HG02870 (cell line): Measurements from ENCODE around the gene PTCH2.
"Not testable (repeated sequence)": the region's sequence is repeated elsewhere in the genome, so short reads cannot be mapped to it uniquely, and the experiment has no call there.

Experiments
- ATAC-seq: cut with Tn5 transposase; IDR thresholded peaks from one replicate; pipeline ENCODE4 v1.9.1; 2021; ENCODE audit warnings: mild to moderate bottlenecking, moderate library complexity; ENCODE audit not compliant: unreplicated experiment

The PTCH2 gene

GRCh38 chr1:44803062-44803311 lies 40.1 kb downstream of the PTCH2 start:
- ATAC-seq = no peak

- no peak for ATAC-seq
These were observed 40.6 kb downstream of the PTCH2 start for GRCh38 chr1:44802306-44803061.

- ATAC-seq = no peak
These were observed 41.4 kb downstream of the PTCH2 start for GRCh38 chr1:44801491-44802305.

- peak; percentile 84 for ATAC-seq
These were observed 43.1 kb downstream of the PTCH2 start, which contains the start of gene PLK3 for GRCh38 chr1:44799770-44800584. Gene PLK3 (plus strand): TSS chr1:44800377. CDS start chr1:44800464, 87 bp downstream.

- ATAC-seq = no peak
These were observed 44.3 kb downstream of the PTCH2 start for GRCh38 chr1:44798481-44799365.

GRCh38 chr1:44797886-44798285 lies 45.2 kb downstream of the PTCH2 start:
- not testable (repeated sequence) for ATAC-seq

GRCh38 chr1:44792736-44793502 lies 50.1 kb downstream of the PTCH2 start:
- no peak for ATAC-seq

GRCh38 chr1:44790968-44791801 lies 51.9 kb downstream of the PTCH2 start:
- no peak for ATAC-seq

GRCh38 chr1:44788120-44788860 lies 54.8 kb downstream of the PTCH2 start, which contains the start of gene BEST4:
Gene BEST4 (minus strand): TSS chr1:44788170. CDS start chr1:44787705, 465 bp downstream.
- ATAC-seq = no peak

GRCh38 chr1:44787506-44787905 lies 55.5 kb downstream of the PTCH2 start:
- no peak for ATAC-seq

- ATAC-seq = no peak
These were observed 56.1 kb downstream of the PTCH2 start for GRCh38 chr1:44786841-44787426.

GRCh38 chr1:44786138-44786840 lies 56.8 kb downstream of the PTCH2 start:
- peak; percentile 38 for ATAC-seq

- ATAC-seq = no peak
These were observed 57.4 kb downstream of the PTCH2 start for GRCh38 chr1:44785501-44786137.

GRCh38 chr1:44785029-44785380 lies 58.0 kb downstream of the PTCH2 start:
- ATAC-seq = no peak

GRCh38 chr1:44784094-44785028 lies 58.7 kb downstream of the PTCH2 start:
- no peak for ATAC-seq

- no peak for ATAC-seq
These were observed 59.4 kb downstream of the PTCH2 start for GRCh38 chr1:44783697-44784093.
